ENCODE results near the gene HCN3.

Gene HCN3

DNA sequence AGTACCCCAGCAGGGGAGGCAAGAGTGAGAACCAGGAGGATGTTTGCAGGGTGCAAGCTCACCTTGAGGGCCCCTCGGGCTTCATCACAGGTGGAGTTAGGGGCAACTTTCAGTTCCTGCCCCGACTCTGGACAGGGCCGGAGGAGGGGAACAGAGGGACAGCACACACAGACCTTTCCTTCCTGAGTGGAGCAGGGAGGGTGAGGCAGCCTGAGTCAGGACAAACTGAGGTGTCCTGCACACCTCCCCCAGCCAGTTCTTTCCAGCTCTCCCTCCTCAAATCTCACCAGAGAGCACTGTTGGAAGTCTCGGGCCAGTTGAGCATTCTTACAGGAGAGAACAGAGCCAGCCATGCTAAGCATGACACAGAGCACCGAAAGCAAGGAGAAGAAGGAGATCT is 23.5 kb upstream of the HCN3 start:
- Histone ChIP-seq H3K4me3 (peak overlapping the region; percentile 77), H3K4me2 (peak overlapping the region; percentile 99), H3K36me3 (peaks cover 32% of the 10 kb centered on the region), H3K9me3 (no peaks in the 10 kb centered on the region), H3K27me3 (no peaks in the 10 kb centered on the region), H3K27ac (peak overlapping the region; percentile 83), H4K20me1 (0 out of 2 replicates have a peak, but pooled peaks cover 7% of the 10 kb centered on the region), H3K4me1 (peaks cover 66% of the 10 kb centered on the region), H3K9ac (peak overlapping the region; percentile 82)
- TF ChIP-seq Cebpa-rat (IDR thresholded peaks at IDR 0.05), result no peak

DNA sequence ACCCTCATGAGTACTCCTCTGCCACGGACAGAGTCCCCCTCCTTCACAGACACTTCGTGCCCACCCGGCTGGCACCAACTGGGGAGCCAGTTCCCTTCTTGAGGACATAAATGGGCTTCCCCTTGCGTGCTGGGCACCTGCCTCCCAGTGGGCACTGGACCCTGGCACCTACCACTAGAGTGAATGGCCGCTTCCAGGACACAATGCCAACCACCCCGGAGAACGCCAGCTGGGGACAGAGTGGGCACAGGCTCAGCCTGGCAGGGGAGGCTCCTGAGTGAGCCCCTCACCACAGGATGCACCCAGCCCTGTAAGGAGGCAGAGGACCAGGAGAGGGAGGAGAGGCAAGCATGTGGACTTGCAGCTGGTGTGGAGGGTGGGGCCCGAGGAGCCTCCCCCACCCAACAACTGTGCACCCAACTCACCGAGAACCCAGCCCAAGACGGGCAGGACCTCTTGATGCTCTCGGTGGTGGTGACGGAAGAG is 23.0 kb upstream of the HCN3 start:
- peaks cover 33% of the 10 kb centered on the region for H3K36me3 ChIP-seq
- peak overlapping the region; percentile 83 for H3K27ac ChIP-seq
- H3K9ac ChIP-seq, result peak overlapping the region; percentile 82

DNA sequence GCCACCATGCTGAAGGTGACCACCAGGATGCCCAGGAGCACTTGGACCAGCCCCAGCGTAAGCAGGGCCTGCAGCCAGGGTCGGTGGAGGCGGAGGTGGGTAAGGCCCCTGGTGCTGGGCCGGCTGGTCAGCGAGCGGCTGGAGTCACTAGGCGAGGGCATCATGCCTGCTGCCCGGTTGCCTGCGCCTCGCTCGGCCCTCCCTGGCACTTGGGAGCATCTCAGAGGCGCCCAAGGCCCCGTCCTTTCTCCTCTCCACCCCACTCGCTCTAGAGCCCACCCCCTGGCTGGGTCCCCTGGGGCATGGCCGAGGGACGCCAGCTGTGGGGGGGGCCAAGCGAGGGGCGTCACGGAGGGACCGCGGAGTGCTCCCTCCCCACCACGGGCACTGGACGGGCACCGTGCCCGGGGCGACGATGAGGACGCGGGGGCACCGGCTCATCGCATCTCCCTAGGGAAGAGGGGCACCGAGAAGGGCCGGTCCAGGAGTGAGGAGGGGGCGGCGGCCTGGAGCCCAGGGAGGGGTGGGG is 22.5 kb upstream of the HCN3 start:
- peak overlapping the region; percentile 99 for H3K4me2 ChIP-seq
- H3K27ac ChIP-seq, result peak overlapping the region; percentile 83
- peak overlapping the region; percentile 82 for H3K9ac ChIP-seq
- peaks cover 58% of the 10 kb centered on the region for H3K4me1 ChIP-seq
- H4K20me1 ChIP-seq, result peaks cover 7% of the 10 kb centered on the region; the same call in 1 of the 2 replicates
- no peaks in the 10 kb centered on the region for H3K27me3 ChIP-seq
- H3K36me3 ChIP-seq, result peaks cover 38% of the 10 kb centered on the region
- peak overlapping the region; percentile 77 for H3K4me3 ChIP-seq
- no peaks in the 10 kb centered on the region for H3K9me3 ChIP-seq
- no peak for TF ChIP-seq Cebpa-rat (IDR thresholded peaks at IDR 0.05)

More for the DNA sequence above, 23.0 kb upstream of the HCN3 start:
- Histone ChIP-seq H3K4me1 (peaks cover 63% of the 10 kb centered on the region), H3K9me3 (no peaks in the 10 kb centered on the region), H4K20me1 (0 out of 2 replicates have a peak, but pooled peaks cover 7% of the 10 kb centered on the region), H3K4me2 (peak overlapping the region; percentile 99), H3K27me3 (no peaks in the 10 kb centered on the region), H3K4me3 (peak overlapping the region; percentile 77)
- TF ChIP-seq Cebpa-rat (IDR thresholded peaks at IDR 0.05), result no peak

DNA sequence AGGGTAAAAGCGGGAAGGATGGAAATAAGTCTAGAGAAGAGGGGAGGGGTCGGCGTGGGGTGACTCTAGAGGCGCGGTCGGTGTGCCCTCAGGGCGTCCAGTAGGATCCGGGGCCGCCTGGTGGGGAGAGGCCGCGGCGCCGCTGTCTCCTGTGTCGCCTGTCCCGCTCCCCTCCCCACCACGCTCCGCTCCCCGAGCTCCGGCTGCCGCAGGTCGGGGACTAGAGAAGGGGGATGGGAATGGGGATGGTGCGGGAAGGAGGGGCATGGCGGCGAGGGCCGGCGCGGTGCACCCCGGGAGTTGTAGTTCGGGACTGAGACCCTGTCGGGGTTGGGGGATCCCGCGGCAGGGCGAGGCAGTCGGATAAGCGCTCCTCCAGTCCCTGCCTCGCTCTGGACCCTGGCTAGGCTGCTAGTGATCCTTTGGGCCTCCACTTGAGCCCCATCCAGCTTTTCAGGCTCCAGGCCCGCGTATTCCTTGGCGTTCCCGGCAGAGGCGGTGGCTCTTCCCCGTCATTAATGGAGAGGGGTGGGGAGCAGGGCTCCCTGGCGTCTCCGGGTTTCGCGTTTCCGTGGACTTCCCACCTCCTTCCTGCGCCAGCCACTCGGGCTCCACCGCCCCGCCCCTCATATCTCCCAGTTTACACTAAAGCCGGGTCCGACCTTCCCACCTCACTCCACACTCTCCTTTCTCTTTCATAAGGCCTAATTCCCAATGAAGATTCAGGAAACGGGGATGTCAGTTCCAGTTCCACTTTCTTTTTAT is 21.8 kb upstream of the HCN3 start, which contains the start of gene ENTREP3:
TSS of gene ENTREP3 (minus strand) at position 241 of the 765 bp plus-strand sequence. CDS start 606 bp downstream, outside the sequence.
- Histone ChIP-seq H3K9ac (peak within 1 kb of the TSS; percentile 82), H3K27ac (peak within 1 kb of the TSS; percentile 83), H3K4me2 (peak within 1 kb of the TSS; percentile 99), H3K36me3 (peaks cover 44% of the 10 kb centered on the region), H3K4me3 (peak within 1 kb of the TSS; percentile 77), H3K9me3 (no peaks in the 10 kb centered on the region), H4K20me1 (peaks cover 11% of the 10 kb centered on the region), H3K4me1 (peaks cover 57% of the 10 kb centered on the region), H3K27me3 (no peaks in the 10 kb centered on the region)
- no peak for TF ChIP-seq Cebpa-rat (IDR thresholded peaks at IDR 0.05)

DNA sequence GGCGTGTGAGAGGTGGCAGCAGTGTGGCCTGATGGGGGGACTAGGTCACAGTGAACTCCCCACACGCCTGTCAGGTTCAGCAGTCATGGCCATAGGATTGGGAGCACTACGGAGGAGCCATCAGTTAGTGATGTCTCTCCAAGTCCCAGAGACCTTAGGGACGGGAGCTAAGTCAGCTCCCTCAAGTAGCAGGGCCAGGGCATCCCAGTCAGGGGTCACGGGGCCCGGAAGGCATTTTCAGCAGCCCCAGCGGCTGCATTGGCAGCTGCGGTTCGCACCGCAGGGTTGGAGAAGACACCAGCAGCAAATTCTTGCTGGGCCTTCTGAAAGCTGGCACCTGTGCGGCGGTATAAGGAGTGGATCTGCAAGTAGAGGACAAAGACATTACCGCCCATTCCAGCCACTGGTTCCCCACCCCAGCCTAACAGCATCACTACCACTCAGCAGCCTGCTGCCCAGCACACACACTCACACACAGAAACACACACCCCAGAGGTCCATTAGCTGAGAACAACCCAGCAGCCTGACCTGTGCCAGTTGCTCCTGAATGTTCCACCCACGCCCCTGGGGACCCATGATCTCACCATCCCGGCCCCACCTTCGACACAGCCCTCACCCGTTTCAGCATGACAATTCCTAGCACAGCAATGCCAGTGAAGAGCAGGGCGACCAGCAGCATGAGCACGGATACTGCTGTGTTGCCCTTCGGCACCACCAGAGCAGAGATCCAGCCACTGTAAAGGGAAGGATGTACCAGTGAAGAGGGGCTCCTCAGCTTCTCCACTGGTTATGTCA is 21.0 kb upstream of the HCN3 start:
- Histone ChIP-seq H4K20me1 (peaks cover 19% of the 10 kb centered on the region), H3K4me1 (peaks cover 58% of the 10 kb centered on the region), H3K27ac (no peak overlapping the region), H3K27me3 (no peaks in the 10 kb centered on the region), H3K9me3 (no peaks in the 10 kb centered on the region), H3K4me2 (peak overlapping the region; percentile 99), H3K36me3 (peaks cover 49% of the 10 kb centered on the region), H3K9ac (peak overlapping the region; percentile 82), H3K4me3 (peak overlapping the region; percentile 77; the same call in 1 of the 2 replicates)
- TF ChIP-seq Cebpa-rat (IDR thresholded peaks at IDR 0.05), result no peak

DNA sequence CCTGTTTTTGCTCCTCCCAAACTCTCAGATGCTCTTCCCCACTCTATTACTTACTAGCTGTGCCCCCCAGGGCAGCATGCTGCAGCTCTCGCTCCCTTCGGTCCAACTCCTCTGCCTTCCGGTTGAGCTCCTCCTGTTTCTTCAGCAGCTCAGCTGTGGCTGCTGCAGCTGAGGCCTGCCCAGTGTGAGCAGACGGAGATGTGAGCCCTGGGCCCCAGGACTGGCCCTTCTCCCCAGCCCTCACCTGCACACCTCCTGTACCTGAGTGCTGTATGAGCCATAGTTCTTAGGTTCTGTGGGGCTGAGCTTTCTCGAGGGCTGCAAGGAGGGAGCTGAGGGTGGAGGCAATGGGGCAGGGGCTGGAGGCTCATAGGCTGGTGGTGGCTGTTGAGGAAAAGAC is 17.0 kb upstream of the HCN3 start:
- H4K20me1 ChIP-seq, result peaks cover 26% of the 10 kb centered on the region
- no peaks in the 10 kb centered on the region for H3K27me3 ChIP-seq
- peaks cover 75% of the 10 kb centered on the region for H3K36me3 ChIP-seq
- no peaks in the 10 kb centered on the region for H3K9me3 ChIP-seq
- peak overlapping the region; percentile 86; the same call in 1 of the 2 replicates for H3K9ac ChIP-seq
- TF ChIP-seq Cebpa-rat (IDR thresholded peaks at IDR 0.05), result no peak
- peak overlapping the region; percentile 98 for H3K4me2 ChIP-seq
- H3K4me3 ChIP-seq, result no peak overlapping the region
- peaks cover 36% of the 10 kb centered on the region for H3K4me1 ChIP-seq
- H3K27ac ChIP-seq, result no peak overlapping the region

DNA sequence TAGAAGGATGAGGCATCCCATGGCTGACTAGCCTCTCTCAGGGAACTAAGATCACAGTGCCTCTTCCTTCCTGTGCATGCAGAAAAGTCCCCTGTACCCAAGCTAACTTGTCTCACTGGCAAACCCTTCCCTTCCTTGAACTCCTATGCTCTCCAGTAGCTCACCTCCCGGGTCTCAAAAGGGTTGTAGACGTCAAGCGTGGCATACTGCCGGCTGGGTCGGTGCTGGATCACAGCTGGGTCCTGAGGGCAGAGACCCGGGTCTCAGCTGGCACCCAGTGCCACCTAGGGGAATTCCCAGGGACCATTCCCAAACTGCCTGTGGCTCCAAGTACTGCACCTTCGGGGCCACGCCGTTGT is 15.8 kb upstream of the HCN3 start:
- H3K27ac ChIP-seq, result peak overlapping the region; percentile 78
- peaks cover 22% of the 10 kb centered on the region for H4K20me1 ChIP-seq
- peak overlapping the region; percentile 98 for H3K4me2 ChIP-seq
- no peaks in the 10 kb centered on the region for H3K27me3 ChIP-seq
- peaks cover 81% of the 10 kb centered on the region for H3K36me3 ChIP-seq
- peaks cover 25% of the 10 kb centered on the region for H3K4me1 ChIP-seq
- TF ChIP-seq Cebpa-rat (IDR thresholded peaks at IDR 0.05), result no peak
- H3K9me3 ChIP-seq, result no peaks in the 10 kb centered on the region
- H3K9ac ChIP-seq, result peak overlapping the region; percentile 86
- peak overlapping the region; percentile 82 for H3K4me3 ChIP-seq

DNA sequence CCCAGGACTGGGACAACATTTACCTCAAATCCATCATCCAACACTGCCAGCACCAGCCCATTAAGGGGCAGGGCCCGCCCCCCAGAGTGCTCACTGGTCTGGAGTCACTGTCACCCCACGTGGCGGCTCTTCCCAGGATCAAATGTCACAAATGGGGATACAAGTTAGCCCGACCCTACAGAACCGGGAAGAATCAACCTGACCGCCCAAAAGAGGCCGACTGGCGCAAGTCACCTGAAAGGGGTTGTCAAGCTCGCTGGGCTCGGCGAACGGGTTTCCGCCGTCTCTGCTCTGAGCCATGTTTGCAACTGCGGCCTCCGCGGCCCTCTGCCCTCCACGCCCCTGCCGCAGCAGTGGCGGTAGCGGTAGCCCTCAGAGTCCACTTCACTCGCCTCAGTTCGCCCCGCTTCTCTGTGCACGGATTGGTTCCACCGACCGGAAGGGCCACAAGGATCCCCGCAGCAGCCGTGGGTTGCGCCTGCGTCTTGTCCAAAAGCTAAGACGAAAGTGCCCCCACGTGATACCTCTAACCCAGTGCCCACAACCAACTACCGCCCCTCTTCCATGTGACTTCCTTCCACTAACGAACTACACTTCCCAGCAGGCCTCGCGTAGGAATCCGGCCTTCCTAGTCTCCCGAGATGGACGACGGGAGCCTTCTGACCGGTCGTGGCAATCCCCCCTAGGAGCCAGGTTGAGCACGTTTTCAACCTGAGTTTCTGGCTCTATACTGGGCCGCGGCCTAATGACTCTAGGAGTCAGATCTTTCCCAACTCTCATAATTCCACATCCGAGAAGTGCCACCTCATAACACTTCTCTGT is 15.2 kb upstream of the HCN3 start, which contains the start of gene SCAMP3:
TSS of gene SCAMP3 (minus strand) at position 509 of the 822 bp plus-strand sequence. CDS start at position 300, 209 bp downstream.
- Histone ChIP-seq H3K9ac (peak within 1 kb of the TSS; percentile 86), H3K4me1 (peaks cover 24% of the 10 kb centered on the region), H3K9me3 (no peaks in the 10 kb centered on the region), H3K27ac (peak within 1 kb of the TSS; percentile 78), H3K36me3 (peaks cover 81% of the 10 kb centered on the region), H3K4me3 (peak within 1 kb of the TSS; percentile 82), H3K27me3 (no peaks in the 10 kb centered on the region), H4K20me1 (peaks cover 19% of the 10 kb centered on the region), H3K4me2 (peak within 1 kb of the TSS; percentile 98)
- TF ChIP-seq Cebpa-rat (IDR thresholded peaks at IDR 0.05), result no peak

DNA sequence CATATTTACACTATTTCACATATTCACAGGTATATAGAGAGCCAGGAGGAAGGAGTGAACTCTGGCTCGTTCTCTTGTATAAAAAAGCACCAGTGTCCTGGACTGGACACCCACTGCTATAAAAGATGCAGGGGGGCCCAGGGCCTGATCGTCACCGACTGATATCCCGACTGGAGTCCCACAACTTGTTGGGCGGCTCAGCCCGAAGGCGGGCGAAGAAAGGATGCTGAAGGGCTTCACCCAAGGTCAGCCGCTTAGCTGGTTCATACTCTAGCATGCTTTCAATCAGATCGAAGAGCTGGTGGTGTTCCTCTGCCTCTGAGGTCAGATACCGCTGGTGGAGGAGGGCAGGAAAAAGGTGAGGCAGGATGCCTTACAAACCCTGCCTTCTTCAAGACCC is 14.2 kb upstream of the HCN3 start:
- Histone ChIP-seq H3K4me2 (no peak overlapping the region), H3K9ac (no peak overlapping the region), H3K4me3 (no peak overlapping the region), H4K20me1 (peaks cover 25% of the 10 kb centered on the region), H3K9me3 (no peaks in the 10 kb centered on the region), H3K27me3 (no peaks in the 10 kb centered on the region), H3K4me1 (peaks cover 24% of the 10 kb centered on the region), H3K27ac (no peak overlapping the region), H3K36me3 (peaks cover 81% of the 10 kb centered on the region)
- no peak for TF ChIP-seq Cebpa-rat (IDR thresholded peaks at IDR 0.05)
